Breast epithelium (tissue), 3 donors: ENCODE measurements around the gene TGFBR3.

Experiments
- POLR2A ChIP-seq: fragments of 450-650 bp; IDR thresholded peaks from one replicate; pipeline ENCODE4 v1.6.1; 2016; ENCODE audit warnings: antibody characterized with exemption, mild to moderate bottlenecking, moderate library complexity
- POLR2AphosphoS5 ChIP-seq, 3 donors: sonication (generic); formaldehyde crosslinking; IDR thresholded peaks; one replicate each; pipeline ENCODE4 v1.6.1; 2017; ENCODE audit warnings: antibody characterized with exemption in 3 of 3
- TF ChIP-seq, protein P1 (sequence below), 3 donors: fragments of 450-650 bp; IDR thresholded peaks; one replicate each; pipeline ENCODE4 v1.5.1; 2016 to 2017; ENCODE audit warnings: antibody characterized with exemption in 3 of 3, mild to moderate bottlenecking in 3 of 3, moderate library complexity in 3 of 3

DNA sequence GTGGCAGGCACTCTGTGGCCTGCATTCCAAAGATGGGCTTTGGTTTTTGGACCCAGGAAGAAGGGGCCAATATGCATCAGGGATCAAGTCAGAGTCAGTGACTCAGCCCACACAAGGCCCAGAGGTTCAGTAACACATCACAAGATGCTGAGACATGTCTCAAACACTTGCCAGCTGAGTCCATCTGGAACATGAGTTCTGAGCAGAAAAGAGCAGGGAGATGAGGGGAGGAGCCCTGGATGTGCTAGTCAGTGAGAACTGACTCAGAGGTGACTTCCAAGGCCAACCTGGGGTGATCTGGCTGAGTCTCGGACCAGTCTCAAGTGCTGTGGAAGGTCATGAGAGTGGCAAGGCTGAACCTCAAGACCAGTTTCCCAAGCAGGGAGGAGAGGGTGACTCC is 235.2 kb downstream of the TGFBR3 start:
- TF ChIP-seq, protein P1, sequence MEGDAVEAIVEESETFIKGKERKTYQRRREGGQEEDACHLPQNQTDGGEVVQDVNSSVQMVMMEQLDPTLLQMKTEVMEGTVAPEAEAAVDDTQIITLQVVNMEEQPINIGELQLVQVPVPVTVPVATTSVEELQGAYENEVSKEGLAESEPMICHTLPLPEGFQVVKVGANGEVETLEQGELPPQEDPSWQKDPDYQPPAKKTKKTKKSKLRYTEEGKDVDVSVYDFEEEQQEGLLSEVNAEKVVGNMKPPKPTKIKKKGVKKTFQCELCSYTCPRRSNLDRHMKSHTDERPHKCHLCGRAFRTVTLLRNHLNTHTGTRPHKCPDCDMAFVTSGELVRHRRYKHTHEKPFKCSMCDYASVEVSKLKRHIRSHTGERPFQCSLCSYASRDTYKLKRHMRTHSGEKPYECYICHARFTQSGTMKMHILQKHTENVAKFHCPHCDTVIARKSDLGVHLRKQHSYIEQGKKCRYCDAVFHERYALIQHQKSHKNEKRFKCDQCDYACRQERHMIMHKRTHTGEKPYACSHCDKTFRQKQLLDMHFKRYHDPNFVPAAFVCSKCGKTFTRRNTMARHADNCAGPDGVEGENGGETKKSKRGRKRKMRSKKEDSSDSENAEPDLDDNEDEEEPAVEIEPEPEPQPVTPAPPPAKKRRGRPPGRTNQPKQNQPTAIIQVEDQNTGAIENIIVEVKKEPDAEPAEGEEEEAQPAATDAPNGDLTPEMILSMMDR (IDR thresholded peaks at IDR 0.05): no peak
- TF ChIP-seq POLR2A (no peak), POLR2AphosphoS5 (IDR thresholded peaks at IDR 0.05) (peak; percentile 54 to 92 (median 80))
